Rectal smooth muscle tissue (tissue), 1 donor: ENCODE results near the gene SERPINB2.
"Not testable (repeated sequence)": the region's sequence is repeated elsewhere in the genome, so short reads cannot be mapped to it uniquely, and the experiment has no call there.

Source experiments
- H3K27ac ChIP-seq: one replicate; pipeline ENCODE4 v1.7.0; 2013; ENCODE audit warnings: low read depth, low read length, inconsistent platforms
- H3K27me3 ChIP-seq: one replicate; pipeline ENCODE4 v1.7.0; 2013; ENCODE audit warnings: low read length; ENCODE audit not compliant: control insufficient read depth, insufficient read depth
- H3K36me3 ChIP-seq: one replicate; pipeline ENCODE4 v1.7.0; 2013; ENCODE audit warnings: low read length; ENCODE audit not compliant: control insufficient read depth, insufficient read depth
- H3K4me1 ChIP-seq: one replicate; pipeline ENCODE4 v1.7.0; 2013; ENCODE audit warnings: low read length; ENCODE audit not compliant: control insufficient read depth, insufficient read depth
- H3K4me3 ChIP-seq: one replicate; pipeline ENCODE4 v1.7.0; 2013; ENCODE audit warnings: low read length
- H3K9ac ChIP-seq: one replicate; pipeline ENCODE4 v1.7.0; 2013; ENCODE audit warnings: low read length

Gene SERPINB2

DNA sequence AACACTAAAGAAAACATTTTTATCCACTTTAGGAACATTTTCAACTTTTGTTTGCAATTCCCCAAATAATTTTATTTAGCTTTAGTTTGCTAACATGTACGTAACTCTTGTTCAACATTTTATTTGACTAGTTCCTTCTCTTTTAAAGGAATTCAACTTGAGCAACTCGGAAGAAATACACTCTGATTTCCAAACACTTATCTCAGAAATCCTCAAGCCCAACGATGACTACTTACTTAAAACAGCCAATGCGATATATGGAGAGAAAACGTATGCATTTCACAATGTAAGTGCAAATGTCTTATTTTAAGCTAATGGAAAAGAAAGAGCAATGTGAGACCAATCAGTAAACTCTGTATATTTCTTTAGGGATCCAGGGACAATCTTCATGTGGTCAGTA, 30.3 kb downstream of the SERPINB2 start:
- Histone ChIP-seq H3K4me1 (no peaks in the 10 kb centered on the region), H3K27ac (no peak overlapping the region), H3K27me3 (no peaks in the 10 kb centered on the region), H3K36me3 (no peaks in the 10 kb centered on the region), H3K9ac (no peak overlapping the region), H3K4me3 (no peak overlapping the region)

DNA sequence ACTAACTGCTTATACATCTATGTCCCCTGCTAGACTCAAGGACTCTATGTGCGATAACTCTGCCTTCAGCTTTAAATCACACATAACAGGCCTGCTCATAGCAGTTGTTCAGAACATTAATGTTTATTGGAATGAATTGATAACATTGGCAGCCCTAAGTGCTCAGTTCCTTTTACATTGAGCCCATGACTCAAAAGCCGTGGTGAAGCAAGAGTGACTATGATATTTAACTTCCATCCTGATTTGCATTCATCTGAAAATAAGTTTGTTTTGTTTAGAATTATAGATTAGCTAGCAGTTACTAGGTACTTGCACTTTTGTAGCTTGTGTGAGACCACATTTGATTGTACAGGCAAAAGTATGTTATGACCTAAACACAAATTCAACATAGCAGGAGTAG, 34.5 kb downstream of the SERPINB2 start:
- H3K4me1 ChIP-seq = no peaks in the 10 kb centered on the region
- H3K9ac ChIP-seq = no peak overlapping the region
- H3K4me3 ChIP-seq = no peak overlapping the region
- no peaks in the 10 kb centered on the region for H3K36me3 ChIP-seq
- no peaks in the 10 kb centered on the region for H3K27me3 ChIP-seq
- H3K27ac ChIP-seq = no peak overlapping the region

DNA sequence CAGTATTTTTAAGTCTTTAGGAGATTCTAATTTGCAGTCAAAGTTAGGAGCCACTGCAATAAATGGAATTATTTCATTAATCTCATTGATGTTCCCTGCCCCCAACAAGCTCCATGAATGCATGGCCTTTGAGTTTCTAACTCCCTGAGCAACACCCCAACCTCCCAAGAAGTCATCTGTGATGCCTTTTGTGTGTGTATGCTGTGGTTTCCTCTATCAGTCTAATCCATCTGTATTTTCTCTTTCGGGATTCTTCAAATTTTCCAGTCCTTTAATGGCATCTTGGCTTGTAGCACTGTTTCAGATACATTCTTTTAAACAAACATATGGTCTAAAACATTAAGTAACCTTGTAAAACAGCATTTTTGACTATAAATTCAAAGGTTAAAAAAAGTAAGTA, 37.0 kb downstream of the SERPINB2 start:
- Histone ChIP-seq H3K27ac (no peak overlapping the region), H3K27me3 (no peaks in the 10 kb centered on the region), H3K4me1 (no peaks in the 10 kb centered on the region), H3K9ac (no peak overlapping the region), H3K4me3 (no peak overlapping the region), H3K36me3 (no peaks in the 10 kb centered on the region)

DNA sequence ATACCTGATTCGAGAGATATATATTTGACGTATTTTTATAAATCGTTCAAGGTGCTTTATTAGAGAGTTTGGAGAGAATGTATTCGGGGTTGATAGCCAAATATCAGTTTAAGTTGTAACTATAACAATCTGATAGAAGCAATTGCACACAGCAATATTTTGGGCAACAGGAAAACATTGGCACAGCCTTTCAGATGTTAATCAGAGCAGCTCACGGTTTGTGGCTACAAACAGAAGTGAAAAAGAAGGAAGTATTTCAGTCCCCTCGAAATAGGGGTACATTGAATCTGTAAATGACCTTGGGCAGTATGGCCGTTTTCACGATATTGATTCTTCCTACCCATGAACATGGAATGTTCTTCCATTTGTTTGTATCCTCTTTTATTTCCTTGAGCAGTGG, 40.8 kb downstream of the SERPINB2 start:
- no peak overlapping the region for H3K27ac ChIP-seq
- H3K9ac ChIP-seq = no peak overlapping the region
- no peaks in the 10 kb centered on the region for H3K27me3 ChIP-seq
- H3K36me3 ChIP-seq = no peaks in the 10 kb centered on the region
- no peak overlapping the region for H3K4me3 ChIP-seq
- no peaks in the 10 kb centered on the region for H3K4me1 ChIP-seq

DNA sequence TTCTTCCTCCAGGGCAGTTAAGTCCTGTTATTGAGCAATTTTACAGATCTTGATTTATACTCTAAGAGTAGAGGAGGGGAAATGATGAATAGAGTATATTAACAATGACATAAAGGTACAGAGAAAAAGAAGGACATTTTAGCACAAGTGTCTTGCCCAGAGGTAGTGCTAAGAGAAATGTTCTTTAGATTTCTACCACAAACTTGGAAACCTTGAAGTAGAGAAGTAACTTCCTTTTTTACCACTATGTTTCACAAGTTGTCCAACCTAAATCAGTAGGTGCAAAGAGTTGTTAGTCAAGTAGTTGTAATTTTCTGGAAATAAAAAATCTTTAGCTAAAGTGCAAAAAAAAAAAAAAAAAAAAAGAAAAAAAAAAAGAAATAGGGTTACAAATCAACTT, 41.9 kb downstream of the SERPINB2 start:
- H3K27me3 ChIP-seq = not testable (repeated sequence)

DNA sequence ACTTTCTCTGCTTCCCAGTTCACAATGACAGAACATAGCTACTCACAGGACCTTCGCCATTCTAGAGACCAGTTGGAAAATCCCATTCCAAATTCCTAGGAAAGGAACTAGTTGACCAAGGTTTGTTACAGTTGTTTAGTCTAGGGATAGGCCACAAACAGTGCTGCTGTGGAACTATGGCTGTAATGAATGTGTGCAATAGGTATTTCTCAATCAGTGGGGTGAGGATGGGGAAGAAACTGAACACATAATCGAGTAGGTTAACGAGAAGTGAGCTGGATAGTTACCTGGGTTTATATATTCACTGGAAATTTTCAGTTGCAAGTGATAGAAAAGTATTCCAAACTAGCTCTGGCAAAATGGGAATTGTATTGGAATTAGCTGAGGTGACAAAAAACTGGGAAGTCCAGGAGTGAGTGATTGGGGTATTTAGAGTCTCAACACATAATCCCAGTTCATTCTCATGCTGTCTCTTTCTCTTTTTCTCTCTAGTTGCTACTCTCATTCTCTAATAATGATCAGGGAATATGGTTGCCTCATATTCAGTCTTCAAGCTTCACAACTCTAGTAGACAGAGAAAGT, 43.4 kb downstream of the SERPINB2 start:
- no peak overlapping the region for H3K27ac ChIP-seq
- H3K36me3 ChIP-seq = no peaks in the 10 kb centered on the region
- no peak overlapping the region for H3K4me3 ChIP-seq
- no peak overlapping the region for H3K9ac ChIP-seq
- H3K4me1 ChIP-seq = no peaks in the 10 kb centered on the region
- H3K27me3 ChIP-seq = no peaks in the 10 kb centered on the region

More for the DNA sequence above, 41.9 kb downstream of the SERPINB2 start:
- not testable (repeated sequence) for H3K27ac ChIP-seq, H3K4me1 ChIP-seq, H3K9ac ChIP-seq, H3K4me3 ChIP-seq, H3K36me3 ChIP-seq

DNA sequence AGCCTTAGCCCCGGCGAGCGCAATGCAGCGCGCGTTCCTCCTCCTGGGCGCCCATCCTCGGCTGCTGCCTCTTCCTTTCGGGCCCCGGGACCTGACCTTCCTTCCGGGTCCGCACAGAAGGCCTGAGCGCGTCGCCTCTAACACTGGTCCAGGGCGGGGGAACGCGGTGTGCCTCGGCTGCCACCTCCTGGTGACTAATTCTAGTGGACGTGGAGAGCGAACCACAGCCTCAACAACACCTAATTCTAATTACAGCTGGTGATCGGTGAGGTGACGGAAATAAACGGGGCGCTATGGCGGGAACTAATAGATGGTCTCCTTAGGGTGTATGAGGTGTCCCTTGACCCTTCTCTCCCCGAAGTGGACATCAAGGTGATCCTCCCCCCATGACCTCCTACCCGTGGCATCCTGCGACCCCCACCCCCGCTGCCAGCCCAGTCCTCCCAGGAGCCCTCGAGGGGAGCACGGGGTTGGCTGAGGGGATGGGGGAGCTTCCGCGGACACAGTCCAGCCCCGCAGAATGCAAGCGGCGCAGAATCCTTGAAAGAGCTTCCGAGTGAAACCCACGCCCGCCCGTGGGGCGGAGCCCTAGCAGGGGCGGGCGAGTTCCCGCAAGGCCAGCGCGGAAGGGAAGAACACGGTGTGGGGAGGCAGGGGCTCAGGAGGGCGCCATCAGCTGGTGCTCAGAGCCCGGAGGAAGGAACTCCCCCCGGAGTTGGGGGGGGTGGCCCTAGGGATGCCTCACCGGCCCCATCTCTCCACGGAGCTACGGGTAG, 48.8 kb downstream of the SERPINB2 start:
- H3K27me3 ChIP-seq = no peaks in the 10 kb centered on the region
- no peak overlapping the region for H3K9ac ChIP-seq
- H3K27ac ChIP-seq = no peak overlapping the region
- H3K36me3 ChIP-seq = no peaks in the 10 kb centered on the region
- peak overlapping the region; percentile 77 for H3K4me3 ChIP-seq
- no peaks in the 10 kb centered on the region for H3K4me1 ChIP-seq

DNA sequence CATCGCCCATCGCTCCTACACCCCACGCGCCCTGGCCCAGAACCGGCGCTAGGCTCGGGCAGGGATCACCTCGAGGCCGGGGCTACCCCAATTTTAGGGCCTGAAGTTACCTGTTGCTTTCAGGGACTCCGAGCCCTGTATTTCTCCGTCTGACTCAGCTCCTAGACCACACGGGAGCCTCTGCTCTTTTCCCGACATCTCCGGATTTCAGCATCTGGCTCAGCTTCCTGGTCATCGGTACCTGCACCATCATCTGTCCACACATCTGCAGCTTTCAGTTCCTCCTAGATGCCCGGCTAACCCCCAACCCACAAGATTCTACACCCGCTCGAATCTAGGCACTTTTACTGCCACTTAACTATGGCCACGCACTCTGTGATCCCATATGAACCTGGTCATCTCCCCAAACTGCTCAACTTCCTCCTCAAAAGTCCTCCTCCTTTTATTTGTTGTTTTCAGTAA, 49.5 kb downstream of the SERPINB2 start:
- H3K36me3 ChIP-seq = no peaks in the 10 kb centered on the region
- H3K27me3 ChIP-seq = no peaks in the 10 kb centered on the region
- no peak overlapping the region for H3K9ac ChIP-seq
- H3K27ac ChIP-seq = no peak overlapping the region
- H3K4me3 ChIP-seq = peak overlapping the region; percentile 77
- H3K4me1 ChIP-seq = no peaks in the 10 kb centered on the region

DNA sequence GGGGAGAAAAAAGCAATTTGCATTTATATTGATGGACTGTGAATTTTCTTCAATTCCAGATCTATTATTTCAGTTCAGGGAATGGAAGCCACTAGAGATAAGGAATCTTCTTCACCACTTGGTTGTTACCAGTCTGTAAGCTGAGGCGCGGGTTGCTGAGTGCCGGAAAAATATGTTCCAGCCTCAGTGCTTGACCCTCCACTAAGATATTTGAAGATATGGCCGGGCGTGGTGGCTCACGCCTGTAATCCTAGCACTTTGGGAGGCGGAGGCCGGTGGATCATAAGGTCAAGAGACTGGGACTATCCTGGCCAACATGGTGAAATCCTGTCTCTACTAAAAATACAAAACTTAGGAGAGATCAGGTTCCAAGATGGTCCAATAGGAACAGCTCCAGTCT, 52.5 kb downstream of the SERPINB2 start:
- Histone ChIP-seq H3K4me1 (no peaks in the 10 kb centered on the region), H3K27me3 (no peaks in the 10 kb centered on the region), H3K4me3 (no peak overlapping the region), H3K27ac (no peak overlapping the region), H3K9ac (no peak overlapping the region), H3K36me3 (no peaks in the 10 kb centered on the region)

DNA sequence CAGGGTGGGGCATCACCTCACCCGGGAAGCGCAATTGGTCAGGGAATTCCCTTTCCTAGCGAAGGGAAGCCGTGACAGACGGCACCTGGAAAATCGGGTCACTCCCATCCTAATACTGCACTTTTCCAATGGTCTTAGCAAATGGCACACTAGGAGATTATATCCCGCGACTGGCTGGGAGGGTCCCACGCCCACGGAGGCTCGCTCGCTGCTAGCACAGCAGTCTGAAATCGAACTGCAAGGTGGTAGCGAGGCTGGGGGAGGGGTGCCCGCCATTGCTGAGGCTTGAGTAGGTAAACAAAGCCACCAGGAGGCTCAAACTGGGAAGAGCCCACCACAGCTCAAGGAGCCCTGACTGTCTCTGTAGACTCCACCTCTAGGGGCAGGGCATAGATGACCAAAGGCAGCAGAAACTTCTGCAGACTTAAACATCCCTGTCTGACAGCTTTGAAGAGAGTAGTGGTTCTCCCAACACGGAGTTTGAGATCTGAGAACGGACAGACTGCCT, 53.1 kb downstream of the SERPINB2 start:
- H3K36me3 ChIP-seq, H3K4me3 ChIP-seq, H3K27ac ChIP-seq, H3K27me3 ChIP-seq, H3K9ac ChIP-seq, H3K4me1 ChIP-seq: not testable (repeated sequence)

DNA sequence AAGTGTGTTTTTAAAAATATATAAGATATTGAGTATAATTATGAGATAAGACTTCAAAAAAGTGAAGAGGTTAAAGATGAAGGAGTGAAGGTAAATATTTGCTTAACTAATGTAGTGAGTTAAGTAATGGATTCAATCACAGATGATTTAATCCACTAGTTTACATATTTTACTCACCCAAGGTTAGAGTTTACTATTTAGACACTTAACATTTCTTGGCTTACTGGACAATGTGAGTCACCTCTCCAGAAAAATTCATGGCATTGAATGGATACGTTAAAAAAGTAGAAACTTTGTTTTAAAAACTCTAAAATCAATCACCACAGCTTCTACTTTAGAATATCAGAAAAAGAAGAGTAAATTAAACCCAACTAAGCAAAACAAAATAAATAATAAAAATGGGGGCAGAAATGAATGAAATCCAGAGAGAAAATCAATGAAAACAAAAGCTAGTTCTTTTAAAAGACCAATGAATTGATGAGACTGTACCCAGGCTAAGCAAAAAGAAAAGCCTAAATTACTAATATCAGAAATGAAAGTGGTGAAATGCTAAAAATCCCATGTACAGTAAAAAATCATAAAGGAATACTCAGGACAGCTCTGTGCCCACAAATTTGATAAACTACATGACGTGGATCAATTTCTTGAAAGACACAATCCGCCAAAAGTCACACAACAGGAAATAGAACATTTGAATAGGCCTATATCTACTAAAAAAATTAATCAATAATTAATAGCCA, 59.7 kb downstream of the SERPINB2 start:
- H3K27me3 ChIP-seq = no peaks in the 10 kb centered on the region
- H3K4me1 ChIP-seq = no peaks in the 10 kb centered on the region
- no peak overlapping the region for H3K4me3 ChIP-seq
- no peak overlapping the region for H3K9ac ChIP-seq
- H3K27ac ChIP-seq = no peak overlapping the region
- no peaks in the 10 kb centered on the region for H3K36me3 ChIP-seq

DNA sequence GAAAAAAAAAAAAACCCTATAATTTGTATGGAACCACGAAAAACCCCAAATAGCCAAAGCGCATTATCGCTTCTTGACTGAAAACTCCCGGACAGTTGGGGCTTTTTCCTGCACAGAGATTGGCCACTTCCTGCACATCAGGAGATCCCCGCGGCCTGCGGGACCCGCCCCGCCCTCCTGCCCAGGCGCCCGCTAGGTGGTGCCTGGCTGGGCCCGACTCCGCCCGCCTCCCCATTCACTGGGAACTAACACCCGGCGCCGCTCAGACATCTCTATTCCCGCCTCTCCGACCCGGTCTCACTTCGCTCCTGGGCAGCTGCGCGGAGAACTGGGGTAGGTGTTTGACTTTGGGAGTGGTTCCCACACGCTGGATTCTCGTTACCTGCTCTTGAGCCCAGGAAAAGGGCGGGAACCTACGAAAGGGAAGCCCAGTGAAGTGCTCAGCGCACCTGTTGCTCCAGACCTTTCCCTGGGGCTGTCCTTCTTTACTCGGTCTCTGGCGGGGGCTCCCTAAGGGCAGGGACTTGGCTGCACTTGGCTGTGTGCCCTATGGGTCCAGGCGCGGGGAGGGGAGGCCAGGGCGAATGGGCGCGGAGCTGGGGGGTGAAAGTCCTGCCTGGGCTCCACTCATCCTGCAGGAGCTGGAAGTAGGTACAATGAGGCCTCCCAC, 61.7 kb downstream of the SERPINB2 start, which contains the start of gene HMSD:
Gene HMSD, plus strand, starts transcription at position 234 of the 670 bp plus-strand sequence. CDS start 4,155 bp downstream, outside the sequence.
- Histone ChIP-seq H3K27ac (no peak within 1 kb of the TSS), H3K4me3 (peak within 1 kb of the TSS; percentile 40), H3K36me3 (no peaks in the 10 kb centered on the region), H3K27me3 (no peaks in the 10 kb centered on the region), H3K9ac (no peak within 1 kb of the TSS), H3K4me1 (no peaks in the 10 kb centered on the region)
